MM.1S (cell line): ENCODE results near the gene ITGA8.

Experiments used
- EZH2 ChIP-seq: fragments of 300-600 bp; sonication (generic); optimal IDR thresholded peaks from 2 replicates; pipeline ENCODE3; 2017; ENCODE audit warnings: low read depth, mild to moderate bottlenecking, antibody characterized with exemption, low read length, mixed read lengths
- EZH2phosphoT487 ChIP-seq: fragments of 300-600 bp; sonication (generic); IDR thresholded peaks from 2 replicates; pipeline ENCODE4 v1.6.1; 2018; ENCODE audit warnings: antibody characterized with exemption, low read length
- TF ChIP-seq, protein P1 (sequence below): fragments of 300-600 bp; sonication (generic); IDR thresholded peaks from 2 replicates; pipeline ENCODE4 v1.5.1; 2016; ENCODE audit warnings: antibody characterized with exemption, low read length, mixed read lengths

- TF ChIP-seq, protein P1, sequence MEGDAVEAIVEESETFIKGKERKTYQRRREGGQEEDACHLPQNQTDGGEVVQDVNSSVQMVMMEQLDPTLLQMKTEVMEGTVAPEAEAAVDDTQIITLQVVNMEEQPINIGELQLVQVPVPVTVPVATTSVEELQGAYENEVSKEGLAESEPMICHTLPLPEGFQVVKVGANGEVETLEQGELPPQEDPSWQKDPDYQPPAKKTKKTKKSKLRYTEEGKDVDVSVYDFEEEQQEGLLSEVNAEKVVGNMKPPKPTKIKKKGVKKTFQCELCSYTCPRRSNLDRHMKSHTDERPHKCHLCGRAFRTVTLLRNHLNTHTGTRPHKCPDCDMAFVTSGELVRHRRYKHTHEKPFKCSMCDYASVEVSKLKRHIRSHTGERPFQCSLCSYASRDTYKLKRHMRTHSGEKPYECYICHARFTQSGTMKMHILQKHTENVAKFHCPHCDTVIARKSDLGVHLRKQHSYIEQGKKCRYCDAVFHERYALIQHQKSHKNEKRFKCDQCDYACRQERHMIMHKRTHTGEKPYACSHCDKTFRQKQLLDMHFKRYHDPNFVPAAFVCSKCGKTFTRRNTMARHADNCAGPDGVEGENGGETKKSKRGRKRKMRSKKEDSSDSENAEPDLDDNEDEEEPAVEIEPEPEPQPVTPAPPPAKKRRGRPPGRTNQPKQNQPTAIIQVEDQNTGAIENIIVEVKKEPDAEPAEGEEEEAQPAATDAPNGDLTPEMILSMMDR: no peak
- no peak for TF ChIP-seq EZH2phosphoT487
- no peak for TF ChIP-seq EZH2
Observed at GRCh38 chr10:15516256-15517085, 203.3 kb downstream of the ITGA8 start.
